ENCODE measurements around the gene DCAF11.

Gene DCAF11

GRCh38 chr14:24079491-24080141 is 35.0 kb upstream of the DCAF11 start:
- no peak for DNase-seq

- no peak for DNase-seq
These were observed 34.4 kb upstream of the DCAF11 start for GRCh38 chr14:24080142-24080530.

- DNase-seq = peak; percentile 21
These were observed 33.5 kb upstream of the DCAF11 start for GRCh38 chr14:24080888-24081738.

GRCh38 chr14:24081739-24082211 is 32.8 kb upstream of the DCAF11 start:
- no peak for DNase-seq

- no peak for DNase-seq
These were observed 32.0 kb upstream of the DCAF11 start for GRCh38 chr14:24082411-24083080.

- DNase-seq = no peak
These were observed 31.1 kb upstream of the DCAF11 start for GRCh38 chr14:24083462-24083861.

GRCh38 chr14:24084440-24084839 is 30.1 kb upstream of the DCAF11 start:
- no peak for DNase-seq

GRCh38 chr14:24085215-24085614 is 29.4 kb upstream of the DCAF11 start:
- DNase-seq = no peak

GRCh38 chr14:24086193-24086955 is 28.2 kb upstream of the DCAF11 start:
- no peak for DNase-seq

GRCh38 chr14:24087004-24087403 is 27.6 kb upstream of the DCAF11 start:
- DNase-seq = no peak

GRCh38 chr14:24088095-24088494 is 26.5 kb upstream of the DCAF11 start:
- DNase-seq = no peak

GRCh38 chr14:24089890-24090289 is 24.7 kb upstream of the DCAF11 start:
- DNase-seq = no peak

- DNase-seq = no peak
These were observed 22.5 kb upstream of the DCAF11 start for GRCh38 chr14:24092110-24092504.

- DNase-seq = no peak
These were observed 21.9 kb upstream of the DCAF11 start for GRCh38 chr14:24092505-24093206.

- no peak for DNase-seq
These were observed 21.2 kb upstream of the DCAF11 start for GRCh38 chr14:24093207-24093900.

GRCh38 chr14:24093901-24094840 is 20.4 kb upstream of the DCAF11 start, which contains the start of gene PCK2:
Gene PCK2 (plus strand): TSS chr14:24094311. CDS start chr14:24094406, 95 bp downstream.
- no peak for DNase-seq

GRCh38 chr14:24094841-24095270 is 19.7 kb upstream of the DCAF11 start:
- DNase-seq = no peak

GRCh38 chr14:24095271-24096068 is 19.1 kb upstream of the DCAF11 start:
- no peak for DNase-seq

GRCh38 chr14:24096545-24097181 is 17.9 kb upstream of the DCAF11 start:
- no peak for DNase-seq

Data from NCI-H2081 treated with DMSO at 0.1 percent for 48 hours (cell line).